K562 (cell line): Measurements from ENCODE around the gene GSTM1. TPM values are rescaled to one million over a fixed set of nuclear protein-coding genes. Genes with fewer than 3 reads are reported as not detected.

Source experiments
- ATAC-seq: fragments of 200-7000 bp; cut with Tn5 transposase; 3 replicates; pipeline ENCODE4 v1.9.1; 2020; ENCODE audit warnings: moderate library complexity
- BruUV-seq: library from RNA; stranded (reverse); fragments of 400-500 nt; replicated peaks from 2 replicates; lab custom pipeline; 2021; lab: Mats Ljungman, UMichigan
- CTCF ChIA-PET: fragments of 300-600 bp; formaldehyde crosslinking; extraction: SDS; loops from one replicate; lab custom pipeline; 2021; ENCODE audit warnings: low intra/inter-chr PET ratio; lab: Yijun Ruan, JAX
- POLR2A ChIA-PET: fragments of 300-600, 350-650 bp; sonication (Branson Sonifier 250); formaldehyde crosslinking; extraction: SDS; loops from one replicate; lab custom pipeline; 2021; ENCODE audit warnings: antibody characterized with exemption, inconsistent platforms; lab: Yijun Ruan, JAX
- DNase-seq, 4 experiments: peaks; one replicate each; pipeline versions ENCODE4 v3.0.0 to v3.0.0-alpha.2; 2011 to 2018; ENCODE audit warnings: low spot score in 3 of 4, mixed read lengths in 3 of 4; ENCODE audit errors: extremely low read depth in 1 of 4
- FAIRE-seq: peaks from 2 replicates; lab custom pipeline; 2011; peaks lifted over from hg19 to GRCh38; lab: Jason Lieb, UNC
- H2AFZ ChIP-seq: 2 replicates; pipeline ENCODE4 v1.6.0; 2011; ENCODE audit warnings: low read depth, low read length, control low read depth, inconsistent platforms
- H3K27ac ChIP-seq: fragments of 200-600 bp; 3 replicates; pipeline ENCODE4 v1.8.0; 2011; ENCODE audit warnings: low read depth, mild to moderate bottlenecking, control low read depth, inconsistent platforms, low read length, moderate library complexity, mixed read lengths; ENCODE audit errors: extremely low read depth
- H3K27me3 ChIP-seq, 2 experiments: fragments of 300-600 bp in 1 of 2; 2 replicates in 1 of 2; 3 replicates in 1 of 2; pipeline versions ENCODE4 v1.6.0 to v1.8.0; 2011; ENCODE audit warnings: inconsistent platforms in 2 of 2, low read length in 2 of 2, mild to moderate bottlenecking in 1 of 2, mixed read lengths in 1 of 2, moderate library complexity in 1 of 2; ENCODE audit not compliant: control insufficient read depth in 2 of 2, insufficient read depth in 2 of 2
- H3K36me3 ChIP-seq: fragments of 300-600 bp; 3 replicates; pipeline ENCODE4 v1.8.0; 2011; ENCODE audit warnings: mild to moderate bottlenecking, low read length, inconsistent platforms; ENCODE audit not compliant: control insufficient read depth, insufficient read depth
- H3K4me1 ChIP-seq, 2 experiments: fragments of 200-600 bp in 1 of 2; replicated peaks in 1 of 2; 2 replicates in 1 of 2; 3 replicates in 1 of 2; pipeline versions ENCODE4 v1.5.1 to v1.8.0; 2011; ENCODE audit warnings: inconsistent platforms in 2 of 2, low read length in 2 of 2, mild to moderate bottlenecking in 1 of 2, mixed read lengths in 1 of 2, moderate library complexity in 1 of 2; ENCODE audit not compliant: control insufficient read depth in 2 of 2, insufficient read depth in 2 of 2
- H3K4me2 ChIP-seq: 2 replicates; pipeline ENCODE4 v1.6.1; 2011; ENCODE audit warnings: low read length, control low read depth, inconsistent platforms, mixed read lengths; ENCODE audit not compliant: insufficient read depth
- H3K4me3 ChIP-seq: fragments of 200-600 bp; sonication (generic), shearing (Covaris generic); 2 replicates; pipeline ENCODE4 v1.5.1; 2016; ENCODE audit warnings: control low read depth, inconsistent platforms
- H3K79me2 ChIP-seq: fragments of 200-600 bp; 3 replicates; pipeline ENCODE4 v1.8.0; 2011; ENCODE audit warnings: low read length, inconsistent platforms; ENCODE audit not compliant: control insufficient read depth, insufficient read depth
- H3K9ac ChIP-seq, 2 experiments: 2 replicates each; pipeline versions ENCODE4 v1.6.0 to v1.6.1; 2011; ENCODE audit warnings: low read depth in 2 of 2, low read length in 2 of 2, control low read depth in 1 of 2, inconsistent platforms in 1 of 2, mild to moderate bottlenecking in 1 of 2, mixed read lengths in 1 of 2; ENCODE audit not compliant: insufficient read depth in 1 of 2
- H3K9me1 ChIP-seq: one replicate; pipeline ENCODE4 v1.6.0; 2011; ENCODE audit warnings: inconsistent platforms, mild to moderate bottlenecking, low read length, moderate library complexity; ENCODE audit not compliant: control insufficient read depth, insufficient read depth
- H3K9me3 ChIP-seq: replicated peaks from 2 replicates; pipeline ENCODE4 v1.5.1; 2011; ENCODE audit warnings: low read depth, low read length, inconsistent platforms; ENCODE audit not compliant: control insufficient read depth, insufficient read depth
- H4K20me1 ChIP-seq: replicated peaks from 2 replicates; pipeline ENCODE4 v1.6.1; 2011; ENCODE audit warnings: low read length, inconsistent platforms, mixed read lengths; ENCODE audit not compliant: control insufficient read depth, insufficient read depth
- CGGBP1 ChIP-seq: fragments of 250-450 bp; sonication (Bioruptor Pico); IDR thresholded peaks from 2 replicates; pipeline ENCODE4 v1.9.0; 2021; ENCODE audit warnings: mild to moderate bottlenecking
- CREB3 ChIP-seq: fragments of 450-650 bp; conservative IDR thresholded peaks from 2 replicates; pipeline ENCODE4 v1.6.1; 2016; ENCODE audit warnings: missing genetic modification characterization, low read depth, mild to moderate bottlenecking, missing compliant biosample characterization, moderate library complexity
- DLX4 ChIP-seq: fragments of 250-450 bp; sonication (Bioruptor Pico); IDR thresholded peaks from 2 replicates; pipeline ENCODE4 v1.6.1; 2021; ENCODE audit warnings: mild to moderate bottlenecking
- E2F1 ChIP-seq: sonication (generic); formaldehyde crosslinking; IDR thresholded peaks from 2 replicates; pipeline ENCODE4 v1.8.1; 2023; ENCODE audit warnings: mild to moderate bottlenecking, missing genetic modification reagents, moderate library complexity
- HINFP ChIP-seq: fragments of 450-650 bp; conservative IDR thresholded peaks from 2 replicates; pipeline ENCODE4 v1.6.1; 2016; ENCODE audit warnings: missing genetic modification characterization, low read depth, mild to moderate bottlenecking, control low read depth, missing compliant biosample characterization
- SIRT6 ChIP-seq: IDR thresholded peaks from one replicate; pipeline ENCODE4 v1.6.1; 2012; ENCODE audit warnings: low read depth, mild to moderate bottlenecking, control low read depth, inconsistent platforms, low read length, moderate library complexity
- SMARCB1 ChIP-seq: IDR thresholded peaks from 2 replicates; pipeline ENCODE4 v1.6.1; 2011; ENCODE audit warnings: improper control_type of control experiment, low read depth; ENCODE audit not compliant: insufficient read length
- TEAD4 ChIP-seq, 2 experiments: sonication (generic) in 1 of 2; formaldehyde crosslinking in 1 of 2; IDR thresholded peaks; 2 replicates each; pipeline versions ENCODE4 v1.6.1 to v1.8.0; 2012 to 2022; ENCODE audit warnings: borderline replicate concordance in 1 of 2, inconsistent platforms in 1 of 2, low read length in 1 of 2, mild to moderate bottlenecking in 1 of 2, missing genetic modification reagents in 1 of 2
- XRCC5 ChIP-seq: fragments of 200-400 bp; formaldehyde crosslinking; IDR thresholded peaks from 2 replicates; pipeline ENCODE4 v1.6.1; 2017; ENCODE audit warnings: low read depth, mild to moderate bottlenecking, low read length
- YBX1 ChIP-seq: fragments of 450-650 bp; IDR thresholded peaks from 2 replicates; pipeline ENCODE4 v1.7.1; 2016; ENCODE audit warnings: mild to moderate bottlenecking
- ZNF311 ChIP-seq: fragments of 250-450 bp; sonication (Bioruptor Pico); IDR thresholded peaks from 2 replicates; pipeline ENCODE4 v1.4.0; 2020; ENCODE audit warnings: mild to moderate bottlenecking, moderate library complexity
- ZNF431 ChIP-seq: sonication (generic); formaldehyde crosslinking; IDR thresholded peaks from 2 replicates; pipeline ENCODE4 v1.8.0; 2022; ENCODE audit warnings: mild to moderate bottlenecking, missing genetic modification reagents
- ZNF512 ChIP-seq: IDR thresholded peaks from 2 replicates; pipeline ENCODE4 v1.6.1; 2016; ENCODE audit warnings: missing genetic modification characterization, missing compliant biosample characterization
- ZNF764 ChIP-seq: fragments of 250-450 bp; sonication (Bioruptor Pico); IDR thresholded peaks from 2 replicates; pipeline ENCODE4 v1.4.0; 2020; ENCODE audit warnings: low read depth, mild to moderate bottlenecking, moderate library complexity
- WGBS: fragments of 100-300 bp; shearing (Covaris generic); methylation state at CpG from one replicate; pipeline ENCODE4 v1.1.6; 2016; ENCODE audit warnings: low coverage, mixed read lengths; ENCODE audit not compliant: insufficient coverage; ENCODE audit errors: missing lambda C conversion rate; 5-methylcytosine and 5-hydroxymethylcytosine counted together
- in situ Hi-C: fragments of 300-500 bp; cut with MboI; formaldehyde crosslinking; loops from 4 replicates; pipeline ENCODE4 v1.15.0; 2018; ENCODE audit warnings: inconsistent platforms, mixed read lengths
- intact Hi-C: fragments of 100-400 bp; cut with micrococcal nuclease; formaldehyde crosslinking; loops from 2 replicates; pipeline ENCODE4 v1.14.2; 2022
- polyA plus RNA-seq, 8 experiments: library from polyadenylated mRNA; depleted of rRNA in 4 of 8; stranded (reverse) in 5 of 8; unstranded in 3 of 8; fragments of >200 nt; fragmentation: Nextera tagmentation in 2 of 8; fragmentation: Illumina TruSeq in 1 of 8; extraction: Ambion mirVana in 2 of 8; extraction: Trizol in 1 of 8; gene quantifications; 2 replicates each; pipeline versions ENCODE4 v1.2.1 to v1.2.3, GENCODE V29; 2011 to 2014; ENCODE audit warnings: inconsistent platforms in 1 of 8, missing spikeins in 1 of 8
- total RNA-seq, 7 experiments: library from RNA; depleted of rRNA in 6 of 7; stranded (reverse); fragments of >200 nt in 6 of 7; fragmentation: Illumina TruSeq in 2 of 7; extraction: Trizol in 2 of 7; gene quantifications; 2 replicates each; pipeline versions ENCODE4 v1.2.1 to v1.2.3, GENCODE V29; 2011 to 2021; ENCODE audit warnings: low replicate concordance in 1 of 7

GSTM1 gene
- total and polyA plus RNA-seq, 9 of the 15 experiments (the other 6 are each of a cell fraction or from before 2014, with no cell fraction given), result not detected

GRCh38 chr1:109640285-109640865 lies 47.2 kb upstream of the GSTM1 start:
- Histone ChIP-seq H3K9me1 (no peaks in the 10 kb centered on the region), H3K4me3 (no peak overlapping the region), H3K4me1 (peaks cover 26 to 51% of the 10 kb centered on the region in 2 experiments), H3K27me3 (no peaks in the 10 kb centered on the region; a peak in 1 of 5 replicates), H3K4me2 (peak overlapping the region; percentile 64), H4K20me1 (no peaks in the 10 kb centered on the region), H3K79me2 (no peaks in the 10 kb centered on the region), H3K9me3 (no peaks in the 10 kb centered on the region), H3K27ac (no peak overlapping the region), H2AFZ (peak overlapping the region; percentile 66), H3K9ac (peak overlapping the region in 1 of 2 experiments; percentile 30; a peak in 1 of 4 replicates), H3K36me3 (no peaks in the 10 kb centered on the region)
- FAIRE-seq, result peak; percentile 97
- ChIA-PET CTCF (interaction anchor here (0.6 to 6.9 kb wide), 5 partner anchors 9 to 344 kb away, joined by 3 to 77 read pairs (median 3); partner anchors contain the start of gene AHCYL1), POLR2A (interaction anchor here (0.6 to 6.4 kb wide), 19 partner anchors 10 to 345 kb away, joined by 3 to 44 read pairs (median 4); partner anchors contain the start of genes AHCYL1, GNAI3 and GSTM4)
- 3% methylated on average over 5 of the region's 5 CpGs for WGBS
- in situ Hi-C loops, result loop anchor here (5.0 to 10.0 kb wide), 3 partner anchors 132 to 374 kb away; no protein-coding TSS in a partner anchor
- peak; percentile 82 for ATAC-seq
- DNase-seq, result peak; percentile 76 to 88 (median 82)
- intact Hi-C loops, result loop anchor here (2.0 to 10.0 kb wide), 3 partner anchors 62 to 474 kb away; partner anchors contain the start of genes AHCYL1 and UBL4B
- no TSS peak for BruUV-seq
- TF ChIP-seq ZNF431 (CRISPR knock-in tag), result no peak
- TF ChIP-seq CREB3 (tag), result 0 out of 2 replicates have a peak, but pooled peaks have one; percentile 33
- TF ChIP-seq TEAD4 (IDR thresholded peaks at IDR 0.05; ENCODE audit: low read length), result peak; percentile 37; the same call in 1 of the 2 replicates
- no peak for TF ChIP-seq TEAD4 (CRISPR knock-in tag; IDR thresholded peaks at IDR 0.05; ENCODE audit: borderline replicate concordance)
- no peak for TF ChIP-seq CGGBP1 (CRISPR knock-in tag)
- no peak for TF ChIP-seq SIRT6
- no peak for TF ChIP-seq ZNF764
- TF ChIP-seq SMARCB1, result no peak
- no peak for TF ChIP-seq HINFP (tag)
- TF ChIP-seq YBX1, result no peak
- TF ChIP-seq ZNF311 (CRISPR knock-in tag), result no peak
- no peak for TF ChIP-seq DLX4
- TF ChIP-seq ZNF512, result no peak
- no peak; the same call in 1 of the 2 replicates for TF ChIP-seq E2F1 (CRISPR knock-in tag)
- TF ChIP-seq XRCC5, result 0 out of 2 replicates have a peak, but pooled peaks have one; percentile 82
